NOMO-1 (cell line): ENCODE data around the gene ARID3A.
"Not testable (repeated sequence)": the region's sequence is repeated elsewhere in the genome, so short reads cannot be mapped to it uniquely, and the experiment has no call there.

Source experiments
- DNase-seq, 2 experiments: peaks; one replicate each; lab custom pipeline; 2025; ENCODE audit not compliant: unreplicated experiment in 2 of 2; lab: John Stamatoyannopoulos, UW

Gene ARID3A

GRCh38 chr19:944171-944567, 18.3 kb downstream of the ARID3A start:
- DNase-seq = no peak

- no peak for DNase-seq
These were observed 18.9 kb downstream of the ARID3A start for GRCh38 chr19:944663-945241.

- no peak for DNase-seq
These were observed 19.8 kb downstream of the ARID3A start for GRCh38 chr19:945401-946252.

GRCh38 chr19:947090-947706, 21.4 kb downstream of the ARID3A start:
- DNase-seq = no peak

- peak; percentile 82 to 85 for DNase-seq
These were observed 22.1 kb downstream of the ARID3A start for GRCh38 chr19:947707-948539.

- DNase-seq = no peak
These were observed 23.1 kb downstream of the ARID3A start for GRCh38 chr19:948842-949496.

GRCh38 chr19:950352-951066, 24.7 kb downstream of the ARID3A start:
- no peak for DNase-seq

- no peak for DNase-seq
These were observed 26.3 kb downstream of the ARID3A start for GRCh38 chr19:952049-952679.

- DNase-seq = no peak
These were observed 27.0 kb downstream of the ARID3A start for GRCh38 chr19:952680-953444.

- no peak for DNase-seq
These were observed 27.8 kb downstream of the ARID3A start for GRCh38 chr19:953445-954271.

- DNase-seq = no peak
These were observed 28.4 kb downstream of the ARID3A start for GRCh38 chr19:954272-954671.

- DNase-seq = no peak
These were observed 29.0 kb downstream of the ARID3A start for GRCh38 chr19:954672-955494.

GRCh38 chr19:955803-956765, 30.2 kb downstream of the ARID3A start:
- DNase-seq = no peak

- no peak for DNase-seq
These were observed 31.1 kb downstream of the ARID3A start for GRCh38 chr19:956766-957440.

GRCh38 chr19:957578-957977, 31.7 kb downstream of the ARID3A start:
- DNase-seq = not testable (repeated sequence)
